DMS114 treated with DMSO at 0.1 percent for 48 hours (cell line): ENCODE results near the gene FKBP2.

Experiments
- DNase-seq: peaks from one replicate; lab custom pipeline; 2025; ENCODE audit not compliant: unreplicated experiment; lab: John Stamatoyannopoulos, UW

FKBP2 gene

GRCh38 chr11:64263021-64263946 is 22.4 kb downstream of the FKBP2 start:
- DNase-seq, result no peak

GRCh38 chr11:64263947-64264317 is 23.0 kb downstream of the FKBP2 start:
- DNase-seq, result no peak

- DNase-seq, result no peak
These were observed 23.5 kb downstream of the FKBP2 start for GRCh38 chr11:64264371-64264852.

GRCh38 chr11:64265176-64266160 is 24.6 kb downstream of the FKBP2 start:
- DNase-seq, result no peak

GRCh38 chr11:64266339-64266738 is 25.4 kb downstream of the FKBP2 start:
- DNase-seq, result no peak

GRCh38 chr11:64267207-64267945 is 26.5 kb downstream of the FKBP2 start:
- DNase-seq, result no peak

GRCh38 chr11:64268025-64268892 is 27.4 kb downstream of the FKBP2 start:
- no peak for DNase-seq

GRCh38 chr11:64268893-64269539 is 28.1 kb downstream of the FKBP2 start:
- peak; percentile 32 for DNase-seq

- peak; percentile 99 for DNase-seq
These were observed 28.8 kb downstream of the FKBP2 start for GRCh38 chr11:64269540-64270220.

GRCh38 chr11:64275031-64275800 is 34.3 kb downstream of the FKBP2 start:
- DNase-seq, result no peak

GRCh38 chr11:64275841-64276240 is 34.9 kb downstream of the FKBP2 start:
- DNase-seq, result no peak

GRCh38 chr11:64276653-64277431 is 35.9 kb downstream of the FKBP2 start:
- no peak for DNase-seq

GRCh38 chr11:64278576-64279190 is 37.8 kb downstream of the FKBP2 start:
- no peak for DNase-seq

GRCh38 chr11:64281957-64282770 is 41.3 kb downstream of the FKBP2 start:
- DNase-seq, result no peak

- no peak for DNase-seq
These were observed 42.2 kb downstream of the FKBP2 start for GRCh38 chr11:64283092-64283491.
